GM10266 (cell line): ENCODE measurements around the gene LMAN2.

Source experiments
- DNase-seq: peaks from one replicate; pipeline ENCODE4 v3.0.0; 2012; ENCODE audit errors: extremely low spot score
- TF ChIP-seq, protein P1 (sequence below): IDR thresholded peaks from 2 replicates; pipeline ENCODE4 v1.5.1; 2012; ENCODE audit warnings: mild to moderate bottlenecking, low read depth; ENCODE audit not compliant: control insufficient read depth, insufficient read depth; ENCODE audit errors: missing control alignments

The LMAN2 gene

DNA sequence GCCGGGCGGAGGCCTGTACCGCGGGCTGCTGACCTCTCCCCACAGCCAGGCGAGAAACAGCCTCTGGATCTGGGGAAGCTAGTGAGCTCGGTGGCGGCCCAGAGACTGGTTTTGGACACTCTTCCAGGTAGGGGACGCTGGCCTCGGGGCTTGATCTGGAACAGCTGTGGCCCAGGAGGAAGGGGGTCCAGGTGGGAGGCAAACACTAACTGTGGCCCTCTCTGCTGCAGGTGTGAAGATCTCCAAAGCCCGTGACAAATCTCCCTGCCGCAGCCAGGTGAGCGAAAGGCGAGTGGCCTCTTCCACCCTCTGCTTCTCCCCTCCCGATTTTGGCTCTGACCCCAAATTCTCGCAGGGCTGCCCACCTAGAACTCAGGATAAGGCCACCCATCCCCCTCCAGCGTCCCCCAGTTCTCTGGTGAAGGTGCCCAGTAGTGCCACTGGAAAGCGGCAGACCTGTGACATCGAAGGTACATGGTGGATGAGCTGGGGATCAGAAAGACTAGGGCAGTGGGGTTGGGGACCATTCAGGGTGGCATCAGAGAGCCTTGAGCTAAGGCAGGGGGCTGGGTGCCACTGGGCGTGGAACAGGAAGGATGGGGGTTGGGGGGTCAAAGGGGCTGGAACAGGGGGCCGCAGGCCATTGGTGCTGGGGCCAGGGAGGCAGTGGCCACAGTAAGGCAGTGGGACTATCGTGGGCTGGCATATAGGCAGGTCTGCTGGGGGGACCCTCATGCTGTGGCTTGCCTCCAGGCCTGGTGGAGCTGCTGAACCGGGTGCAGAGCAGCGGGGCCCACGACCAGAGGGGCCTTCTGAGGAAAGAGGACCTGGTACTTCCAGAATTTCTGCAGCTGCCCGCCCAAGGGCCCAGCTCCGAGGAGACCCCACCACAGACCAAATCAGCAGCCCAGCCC lies 19.9 kb upstream of the LMAN2 start:
- DNase-seq: no peak
- TF ChIP-seq, protein P1, sequence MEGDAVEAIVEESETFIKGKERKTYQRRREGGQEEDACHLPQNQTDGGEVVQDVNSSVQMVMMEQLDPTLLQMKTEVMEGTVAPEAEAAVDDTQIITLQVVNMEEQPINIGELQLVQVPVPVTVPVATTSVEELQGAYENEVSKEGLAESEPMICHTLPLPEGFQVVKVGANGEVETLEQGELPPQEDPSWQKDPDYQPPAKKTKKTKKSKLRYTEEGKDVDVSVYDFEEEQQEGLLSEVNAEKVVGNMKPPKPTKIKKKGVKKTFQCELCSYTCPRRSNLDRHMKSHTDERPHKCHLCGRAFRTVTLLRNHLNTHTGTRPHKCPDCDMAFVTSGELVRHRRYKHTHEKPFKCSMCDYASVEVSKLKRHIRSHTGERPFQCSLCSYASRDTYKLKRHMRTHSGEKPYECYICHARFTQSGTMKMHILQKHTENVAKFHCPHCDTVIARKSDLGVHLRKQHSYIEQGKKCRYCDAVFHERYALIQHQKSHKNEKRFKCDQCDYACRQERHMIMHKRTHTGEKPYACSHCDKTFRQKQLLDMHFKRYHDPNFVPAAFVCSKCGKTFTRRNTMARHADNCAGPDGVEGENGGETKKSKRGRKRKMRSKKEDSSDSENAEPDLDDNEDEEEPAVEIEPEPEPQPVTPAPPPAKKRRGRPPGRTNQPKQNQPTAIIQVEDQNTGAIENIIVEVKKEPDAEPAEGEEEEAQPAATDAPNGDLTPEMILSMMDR: no peak

DNA sequence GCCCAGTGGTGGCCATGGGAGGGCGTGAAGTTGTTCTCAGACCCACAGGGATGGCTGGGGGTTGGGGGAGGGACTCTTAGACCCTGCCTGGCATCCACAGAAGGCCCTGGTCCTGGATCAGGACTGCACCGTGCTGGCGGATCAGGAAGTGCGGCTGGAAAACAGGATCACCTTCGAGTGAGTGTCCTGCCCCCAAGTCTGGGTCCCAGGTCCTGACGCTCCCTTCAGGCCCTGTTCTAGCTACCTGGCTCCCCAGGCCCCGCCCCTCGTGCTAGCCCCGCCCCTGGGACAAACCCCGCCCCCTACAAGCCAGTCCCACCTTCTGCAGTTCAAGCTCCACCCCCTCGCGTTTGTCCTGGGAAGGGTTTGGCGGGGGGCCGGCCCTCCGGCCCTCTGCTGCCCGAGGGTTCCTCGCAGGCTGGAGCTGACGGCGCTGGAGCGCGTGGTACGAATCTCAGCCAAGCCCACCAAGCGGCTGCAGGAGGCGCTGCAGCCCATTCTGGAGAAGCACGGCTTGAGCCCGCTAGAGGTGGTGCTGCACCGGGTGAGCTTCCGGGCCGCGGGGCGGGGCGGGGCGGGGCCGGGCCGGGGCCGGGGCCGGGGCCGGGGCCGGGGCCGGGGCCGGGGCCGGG lies 19.1 kb upstream of the LMAN2 start:
- peak; percentile 85 for DNase-seq
- TF ChIP-seq, protein P1: peak; percentile 54

GRCh38 chr5:177369645-177370440 lies 18.4 kb upstream of the LMAN2 start:
- TF ChIP-seq, protein P1: peak; percentile 9
- no peak for DNase-seq

DNA sequence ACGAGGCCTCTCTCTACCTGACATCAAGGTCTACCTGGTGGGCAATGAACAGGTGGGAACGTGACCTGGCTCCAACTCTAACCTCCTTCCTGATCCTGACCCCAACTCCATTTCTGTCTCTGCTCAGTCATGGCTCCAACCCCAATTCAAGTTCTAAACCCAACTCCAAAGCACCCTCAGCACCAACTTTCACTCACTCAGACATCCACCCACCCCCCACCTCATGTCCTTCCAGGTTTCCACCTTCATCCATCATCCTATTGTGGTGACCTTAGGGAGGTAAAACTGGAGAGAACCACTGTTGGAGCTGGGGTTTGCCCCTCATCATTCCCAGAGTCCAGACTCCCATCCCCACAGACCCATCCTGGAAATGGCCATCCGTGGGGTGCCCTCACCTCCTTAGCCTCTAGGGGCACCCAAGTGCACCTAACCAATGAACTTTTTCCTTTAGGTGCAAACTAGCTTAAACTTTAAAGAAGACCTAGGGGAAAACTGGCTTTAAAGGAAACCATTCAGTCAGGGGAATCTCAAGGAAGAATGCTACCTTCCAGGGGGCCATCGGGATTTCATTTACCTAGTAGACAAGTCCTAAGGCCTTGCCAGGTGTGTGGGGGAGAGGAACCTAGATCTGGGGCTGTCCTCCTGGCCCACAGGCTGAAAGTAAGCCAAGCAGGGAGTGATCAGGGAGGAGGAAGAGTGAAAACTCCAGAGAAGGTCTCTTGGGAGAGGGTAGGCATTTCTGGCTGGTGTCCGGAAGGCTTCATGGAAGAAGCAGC lies 17.6 kb upstream of the LMAN2 start:
- TF ChIP-seq, protein P1: peak; percentile 72
- peak; percentile 82 for DNase-seq

GRCh38 chr5:177367981-177368868 lies 16.8 kb upstream of the LMAN2 start:
- DNase-seq: no peak
- TF ChIP-seq, protein P1: no peak

GRCh38 chr5:177367323-177367848 lies 15.9 kb upstream of the LMAN2 start:
- no peak for DNase-seq
- TF ChIP-seq, protein P1: no peak
